Measurements from ENCODE around the gene OR2V2.
"Not testable (repeated sequence)": the region's sequence is repeated elsewhere in the genome, so short reads cannot be mapped to it uniquely, and the experiment has no call there.

- TF ChIP-seq, protein P1, sequence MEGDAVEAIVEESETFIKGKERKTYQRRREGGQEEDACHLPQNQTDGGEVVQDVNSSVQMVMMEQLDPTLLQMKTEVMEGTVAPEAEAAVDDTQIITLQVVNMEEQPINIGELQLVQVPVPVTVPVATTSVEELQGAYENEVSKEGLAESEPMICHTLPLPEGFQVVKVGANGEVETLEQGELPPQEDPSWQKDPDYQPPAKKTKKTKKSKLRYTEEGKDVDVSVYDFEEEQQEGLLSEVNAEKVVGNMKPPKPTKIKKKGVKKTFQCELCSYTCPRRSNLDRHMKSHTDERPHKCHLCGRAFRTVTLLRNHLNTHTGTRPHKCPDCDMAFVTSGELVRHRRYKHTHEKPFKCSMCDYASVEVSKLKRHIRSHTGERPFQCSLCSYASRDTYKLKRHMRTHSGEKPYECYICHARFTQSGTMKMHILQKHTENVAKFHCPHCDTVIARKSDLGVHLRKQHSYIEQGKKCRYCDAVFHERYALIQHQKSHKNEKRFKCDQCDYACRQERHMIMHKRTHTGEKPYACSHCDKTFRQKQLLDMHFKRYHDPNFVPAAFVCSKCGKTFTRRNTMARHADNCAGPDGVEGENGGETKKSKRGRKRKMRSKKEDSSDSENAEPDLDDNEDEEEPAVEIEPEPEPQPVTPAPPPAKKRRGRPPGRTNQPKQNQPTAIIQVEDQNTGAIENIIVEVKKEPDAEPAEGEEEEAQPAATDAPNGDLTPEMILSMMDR (IDR thresholded peaks at IDR 0.05), result not testable (repeated sequence)
- TF ChIP-seq POLR2A (IDR thresholded peaks at IDR 0.05), result not testable (repeated sequence)
These were observed 42.6 kb upstream of the OR2V2 start for GRCh38 chr5:181104606-181105390.

All from uterus (tissue), 2 donors.